ENCODE measurements around the gene ELMO1.

DNA sequence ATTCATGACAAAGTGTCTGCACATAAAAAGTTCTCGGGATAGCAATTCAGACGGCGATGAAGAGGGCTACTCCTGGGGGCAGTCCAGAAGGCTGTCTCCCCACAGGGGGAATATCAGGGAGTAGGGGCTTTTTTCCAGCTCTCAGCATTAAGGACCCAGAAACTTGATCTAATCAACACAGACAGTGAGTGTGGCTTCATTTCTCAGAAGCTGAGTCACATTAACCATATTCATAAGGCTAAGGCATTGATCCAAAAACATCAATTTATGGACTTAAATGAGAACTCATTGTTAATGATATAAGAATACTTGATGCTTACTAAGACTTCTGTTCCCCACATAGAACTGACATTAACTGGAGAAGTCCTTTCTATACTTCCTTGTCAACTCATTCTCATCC, 636.9 kb downstream of the ELMO1 start:
- TF ChIP-seq CTCF (IDR thresholded peaks at IDR 0.05 in 8 of 11, conservative IDR thresholded peaks at IDR 0.05 in 3 of 11) (no peak), POLR2A (IDR thresholded peaks at IDR 0.05) (no peak), POLR2AphosphoS5 (IDR thresholded peaks at IDR 0.05) (no peak)

All from spleen (tissue), 7 donors.